GM13977 (cell line): ENCODE data around the gene REX1BD.
A peak's percentile ranks its signal among the peaks of the same experiment; 100 is the strongest.
"Not testable (repeated sequence)": the region's sequence is repeated elsewhere in the genome, so short reads cannot be mapped to it uniquely, and the experiment has no call there.

Experiments
- DNase-seq: peaks from one replicate; pipeline ENCODE4 v3.0.0; 2012; ENCODE audit warnings: low spot score
- CTCF ChIP-seq: IDR thresholded peaks from 2 replicates; pipeline ENCODE4 v1.5.1; 2012; ENCODE audit warnings: mild to moderate bottlenecking, control low read depth; ENCODE audit not compliant: insufficient read depth; ENCODE audit errors: extremely low read depth, missing control alignments
- in situ Hi-C: fragments of 300-500 bp; cut with MboI; formaldehyde crosslinking; loops from one replicate; pipeline ENCODE4 v1.12.0; 2022; ENCODE audit warnings: low sequenced_read_pairs, low pct_unique_long_range_greater_than_20kb, mixed read lengths, inconsistent platforms; ENCODE audit not compliant: unreplicated experiment

The REX1BD gene

DNA sequence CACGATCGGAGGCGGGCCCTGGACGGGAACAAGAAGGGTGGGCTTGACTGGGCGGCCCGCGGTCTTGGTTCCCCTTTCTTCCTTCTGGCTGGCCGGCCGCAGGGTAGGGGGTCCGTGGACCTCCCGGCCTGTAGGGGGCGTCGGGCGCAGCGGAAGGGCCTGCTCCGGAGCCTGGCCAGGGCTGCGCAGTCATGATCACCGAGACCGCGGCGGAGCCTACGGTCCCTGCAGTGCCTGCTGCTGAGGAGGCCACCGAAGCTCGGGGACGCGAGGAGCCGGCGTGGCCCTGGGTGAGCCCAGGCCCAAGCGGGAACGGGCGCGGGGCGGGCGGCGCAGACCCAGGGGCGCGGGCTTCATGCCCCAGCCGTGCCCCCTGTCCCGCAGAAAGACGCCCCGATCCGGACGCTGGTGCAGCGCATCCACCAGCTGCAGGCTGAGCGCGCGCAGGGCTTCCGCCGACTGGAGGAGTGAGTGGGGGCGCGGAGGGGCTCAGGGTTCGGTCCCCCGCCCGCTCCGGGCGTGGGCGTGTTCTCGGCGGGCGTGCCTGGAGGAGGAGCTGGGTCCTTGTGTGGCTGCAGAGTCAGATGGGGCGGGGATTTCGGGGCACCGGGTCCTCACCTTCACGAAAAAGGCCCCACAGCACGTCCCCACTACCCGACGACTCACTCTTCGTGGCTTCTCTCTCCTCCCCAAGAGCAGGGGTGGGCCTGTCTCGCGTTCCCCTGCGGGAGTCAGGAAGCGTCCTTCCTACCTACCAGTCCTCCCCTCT is at the start of gene REX1BD:
Gene REX1BD, plus strand, starts transcription at position 188 of the 769 bp plus-strand sequence. Its CDS starts 4 bp downstream, at position 192.
- in situ Hi-C loops: no loop called here
- peak; percentile 88 for DNase-seq
- TF ChIP-seq CTCF: peak; percentile 97

- no peak for TF ChIP-seq CTCF
- DNase-seq: no peak
- in situ Hi-C loops: no loop called here
Measured at GRCh38 chr19:18539372-18539771, 49.2 kb upstream of the REX1BD start.

GRCh38 chr19:18540200-18540599 is 48.4 kb upstream of the REX1BD start:
- not testable (repeated sequence) for DNase-seq

GRCh38 chr19:18541258-18541991 is 47.2 kb upstream of the REX1BD start:
- in situ Hi-C loops: no loop called here
- no peak for DNase-seq
- TF ChIP-seq CTCF: no peak

More at GRCh38 chr19:18540200-18540599, 48.4 kb upstream of the REX1BD start:
- in situ Hi-C loops: not testable (repeated sequence)

DNA sequence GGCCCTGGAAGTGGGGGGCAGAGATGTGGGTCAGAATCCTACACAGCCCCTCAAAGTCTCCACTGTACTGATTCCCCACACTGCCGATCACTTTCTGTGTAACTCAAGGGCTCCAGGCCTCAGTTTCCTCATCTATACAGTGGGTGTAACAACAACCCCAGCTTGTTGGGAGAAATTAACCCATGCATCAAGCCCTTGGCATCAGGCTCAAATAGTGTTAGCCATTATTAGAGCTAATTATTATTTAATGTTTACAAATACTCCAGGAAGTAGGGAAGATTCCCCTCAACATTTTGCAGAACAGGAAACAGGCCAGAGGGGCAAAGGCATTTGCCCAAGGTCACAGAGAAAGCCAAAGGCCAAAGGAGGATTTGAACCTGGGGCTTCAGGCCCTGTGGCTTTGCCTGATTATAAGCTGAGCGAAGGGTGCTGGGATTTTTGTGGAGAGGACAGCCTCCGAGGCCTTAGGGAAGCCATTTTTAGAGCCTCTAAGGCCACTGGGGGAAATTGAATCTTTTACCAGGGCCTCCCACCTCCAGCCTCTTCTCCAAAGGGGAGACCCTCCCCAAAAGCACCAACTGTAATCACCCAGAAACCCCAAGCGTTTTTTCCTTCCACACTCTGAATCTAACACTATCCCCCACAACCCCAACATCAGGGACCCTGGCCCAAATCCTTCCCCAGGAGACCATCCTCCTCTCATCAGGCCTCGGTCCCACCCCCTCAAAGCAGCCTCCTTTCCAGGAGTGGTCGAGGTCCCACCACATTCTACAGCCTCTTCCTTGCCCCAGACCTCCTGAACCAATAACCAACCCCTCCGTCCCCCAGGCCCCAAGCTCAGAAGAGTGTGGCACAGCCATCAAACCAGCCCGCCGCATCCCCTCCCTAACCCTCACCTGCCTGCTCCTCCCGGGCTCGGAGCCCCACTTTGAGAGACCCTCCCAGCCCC is 46.3 kb upstream of the REX1BD start:
- in situ Hi-C loops: no loop called here
- peak; percentile 62 for DNase-seq
- no peak for TF ChIP-seq CTCF

DNA sequence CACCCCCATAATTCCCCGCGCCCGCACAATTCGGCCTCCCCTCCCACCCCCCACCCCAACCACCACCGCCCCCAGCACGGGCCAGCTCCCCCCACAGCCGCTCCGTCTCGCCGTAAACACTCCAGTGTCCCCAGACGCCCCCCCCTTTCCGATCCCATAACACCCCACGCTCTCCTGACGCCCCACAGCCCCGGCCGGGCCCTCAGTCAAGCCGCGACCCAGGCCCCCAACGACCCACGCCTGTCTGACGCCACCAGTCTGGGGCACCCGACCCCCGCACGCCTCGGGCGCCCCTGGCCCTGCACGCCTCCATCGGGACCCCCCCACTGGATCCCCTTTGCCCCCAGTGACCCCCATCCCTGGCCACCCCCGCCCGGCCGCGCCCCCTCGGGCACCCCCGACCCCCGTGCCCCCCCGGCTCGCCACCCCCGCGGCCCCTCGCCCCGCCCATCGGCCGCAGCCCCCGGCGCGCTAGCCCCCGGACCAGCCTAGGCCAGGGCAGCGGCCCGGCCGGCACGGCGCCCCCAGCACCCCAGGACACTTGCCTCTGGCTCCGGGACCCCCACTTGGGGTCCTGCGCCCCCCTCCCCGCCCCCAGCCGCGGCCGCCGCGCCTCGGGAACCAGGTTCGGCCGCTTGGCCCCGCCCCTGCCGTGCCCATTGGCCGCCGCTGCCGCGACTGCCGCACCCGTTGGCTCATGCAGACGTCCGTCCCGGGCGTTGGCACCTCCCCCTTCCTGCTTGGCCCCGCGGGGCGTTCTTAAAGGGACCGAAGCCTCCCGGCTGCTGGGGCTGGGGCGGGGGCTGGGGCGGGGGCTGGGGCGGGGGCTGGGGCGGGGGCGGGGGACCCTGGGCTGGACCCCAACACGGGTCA is 45.4 kb upstream of the REX1BD start, which contains the start of gene FKBP8:
Gene FKBP8, minus strand, starts transcription at position 633 of the 873 bp plus-strand sequence. CDS start 1,603 bp downstream, outside the sequence.
- TF ChIP-seq CTCF: no peak
- in situ Hi-C loops: no loop called here

More for the DNA sequence above, 45.4 kb upstream of the REX1BD start, which contains the start of gene FKBP8:
- peak; percentile 99 for DNase-seq
